GM21423 (cell line): ENCODE results near the gene ACOXL.

Source experiments
- ATAC-seq: cut with Tn5 transposase; IDR thresholded peaks from one replicate; pipeline ENCODE4 v1.9.1; 2021; ENCODE audit warnings: mild to moderate bottlenecking, moderate library complexity; ENCODE audit not compliant: unreplicated experiment

Gene ACOXL

DNA sequence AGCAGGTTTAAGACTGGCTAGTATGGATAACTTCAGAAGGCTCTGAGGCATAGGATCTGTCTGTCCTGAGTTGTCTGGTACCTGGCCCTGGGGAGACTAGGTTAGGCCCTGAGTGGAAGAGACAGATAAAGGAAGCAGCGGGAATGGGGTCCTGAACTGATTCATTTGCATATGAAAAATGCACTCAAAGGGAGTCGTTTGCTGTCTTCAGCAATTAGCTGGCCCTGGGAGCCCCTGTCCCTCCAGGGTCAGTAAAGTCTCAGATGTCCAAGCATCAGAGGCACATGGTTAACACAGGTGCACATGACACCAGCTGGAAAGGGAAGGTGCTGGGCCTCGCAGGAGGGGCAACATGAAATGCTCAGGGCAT, 172.4 kb downstream of the ACOXL start:
- ATAC-seq: no peak

DNA sequence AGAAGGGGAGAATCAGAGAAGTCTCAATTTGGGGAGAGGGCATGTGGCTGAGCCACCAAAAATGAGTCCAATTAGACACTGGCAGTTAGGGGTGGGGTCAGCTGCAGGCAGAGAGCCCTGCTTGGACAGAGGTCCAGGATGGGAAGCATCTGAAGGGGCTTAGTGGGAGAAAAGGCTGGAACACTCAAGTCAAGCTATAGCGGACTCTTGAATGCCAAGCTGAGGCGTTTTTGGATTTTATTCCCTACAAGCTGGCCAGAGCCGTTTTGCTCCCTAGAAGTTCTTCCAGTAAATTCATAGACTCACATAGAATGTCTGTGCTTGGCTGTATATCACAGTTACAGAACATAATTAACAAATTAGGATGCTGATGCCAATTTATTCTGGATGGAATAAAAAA, 172.8 kb downstream of the ACOXL start:
- no peak for ATAC-seq

DNA sequence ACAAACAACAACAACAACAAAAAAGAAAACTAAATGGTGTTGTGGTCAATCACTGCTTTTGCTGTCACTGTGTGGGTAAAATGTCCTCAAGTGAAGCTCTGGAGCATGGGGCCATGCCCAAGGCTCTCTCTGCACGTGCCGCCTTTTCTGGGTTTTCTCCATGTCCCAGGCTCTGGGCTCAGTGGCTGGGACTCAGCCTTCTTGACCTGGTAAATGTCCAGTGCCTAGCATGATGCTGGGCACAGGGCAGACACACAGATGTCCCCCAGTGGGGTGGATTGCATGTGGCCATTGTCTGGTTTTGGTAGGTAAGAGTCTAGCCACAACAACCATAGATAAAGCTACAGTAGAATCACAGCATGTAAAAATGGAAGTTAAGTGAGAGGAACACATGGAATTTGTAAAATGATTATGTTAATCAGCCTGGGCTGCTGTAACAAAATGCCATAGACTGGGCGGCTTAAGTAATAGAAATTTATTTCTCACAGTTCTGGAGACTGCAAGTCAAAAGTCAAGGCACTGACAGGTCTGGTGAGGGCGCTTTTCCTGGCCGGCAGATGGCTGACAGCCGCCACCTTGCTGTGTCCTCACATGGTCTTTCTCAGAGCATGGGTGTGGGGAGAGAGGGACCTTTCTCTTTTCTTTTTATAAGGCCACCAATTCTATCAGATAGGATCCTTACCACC, 174.4 kb downstream of the ACOXL start:
- ATAC-seq: no peak

DNA sequence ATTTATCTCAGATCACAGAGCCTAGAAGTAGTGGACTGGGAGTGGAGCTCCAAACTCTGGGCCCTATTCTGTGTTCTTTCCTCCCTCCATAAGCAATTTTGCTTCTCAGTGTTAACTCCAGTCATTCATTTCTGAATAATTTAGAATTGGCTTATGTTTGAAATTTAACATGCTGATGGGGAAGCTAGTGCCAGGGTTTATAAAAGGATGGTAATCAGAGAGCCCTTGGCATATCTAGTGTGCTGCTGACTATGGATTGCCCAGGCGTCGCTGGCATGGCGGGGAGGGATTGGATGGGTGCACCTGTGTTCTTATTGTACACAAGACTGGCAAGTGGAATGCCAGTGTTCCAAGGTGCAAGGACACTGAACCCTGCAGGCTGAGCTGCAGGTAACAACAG, 177.1 kb downstream of the ACOXL start:
- ATAC-seq: no peak

DNA sequence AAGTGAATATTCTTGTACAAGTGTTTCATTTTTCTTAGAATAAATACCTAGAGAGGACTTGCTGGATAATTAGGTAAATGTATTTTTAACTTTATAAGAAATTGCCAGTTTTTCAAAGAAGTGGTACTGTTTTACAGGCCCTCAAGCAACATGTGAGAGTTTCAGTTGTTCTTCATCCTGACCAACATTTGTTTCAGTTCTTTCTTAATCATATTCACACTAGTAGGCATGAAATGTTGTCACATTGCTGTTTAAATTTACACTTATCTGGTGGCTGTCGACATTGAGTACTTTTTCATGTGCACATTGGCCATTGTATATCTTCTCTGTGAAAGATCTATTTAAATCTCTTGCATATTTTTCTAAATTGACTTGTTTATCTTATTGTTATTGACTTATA, 178.1 kb downstream of the ACOXL start:
- ATAC-seq: no peak

DNA sequence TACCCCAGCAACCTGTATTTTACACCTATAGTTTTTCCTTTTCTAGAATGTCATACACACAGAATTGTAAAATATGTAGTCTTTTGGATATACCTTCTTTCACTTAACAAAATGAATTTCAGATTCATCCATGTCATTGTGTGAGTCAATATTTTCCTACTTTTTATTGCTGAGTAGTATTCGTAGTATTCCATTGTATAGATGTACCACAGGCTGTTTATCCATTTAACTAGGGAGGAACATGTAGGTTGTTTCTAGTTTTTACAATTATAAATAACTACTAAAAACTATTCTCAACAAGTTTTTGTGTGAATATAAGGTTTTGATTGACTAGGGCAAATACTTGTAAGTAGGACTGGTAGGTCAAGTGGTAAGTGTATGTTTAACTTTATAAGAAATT, 187.4 kb downstream of the ACOXL start:
- no peak for ATAC-seq

DNA sequence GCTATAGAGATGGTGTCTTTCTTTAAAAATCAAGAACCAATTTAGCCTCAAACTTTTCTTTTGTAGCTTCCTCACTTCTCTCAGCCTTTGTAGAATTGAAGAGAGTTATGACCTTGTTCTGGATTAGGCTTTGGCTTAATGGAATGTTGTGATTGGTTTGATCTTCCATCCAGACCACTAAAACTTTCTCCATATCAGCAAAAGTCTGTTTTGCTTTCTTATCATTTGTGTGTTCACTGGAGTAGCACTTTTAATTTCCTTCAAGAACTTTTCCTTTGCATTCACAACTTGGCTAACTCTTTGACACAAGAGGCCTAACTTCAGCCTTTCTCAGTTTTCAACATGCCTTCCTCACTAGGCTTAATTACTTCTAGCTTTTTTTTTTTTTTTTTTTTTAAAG, 193.1 kb downstream of the ACOXL start:
- ATAC-seq: no peak

DNA sequence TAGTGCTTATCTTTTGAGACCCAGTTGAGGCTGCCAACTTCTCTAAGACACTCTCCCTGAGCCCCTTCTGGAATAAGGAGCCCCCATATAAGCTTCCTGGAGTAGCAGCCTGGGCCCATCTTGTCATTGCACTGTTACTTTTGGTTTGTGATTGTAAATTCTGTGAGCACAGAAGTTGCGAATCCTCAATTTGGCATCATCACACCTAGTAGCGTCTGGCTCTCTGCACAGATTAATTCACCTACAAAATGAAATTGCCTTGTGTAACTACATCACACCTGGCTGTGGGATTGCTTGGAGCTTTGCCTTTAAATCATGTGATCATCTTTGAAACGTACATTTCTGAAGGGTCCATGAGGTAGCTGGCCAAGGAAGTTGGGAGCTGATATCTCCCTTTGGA, 195.2 kb downstream of the ACOXL start:
- no peak for ATAC-seq

DNA sequence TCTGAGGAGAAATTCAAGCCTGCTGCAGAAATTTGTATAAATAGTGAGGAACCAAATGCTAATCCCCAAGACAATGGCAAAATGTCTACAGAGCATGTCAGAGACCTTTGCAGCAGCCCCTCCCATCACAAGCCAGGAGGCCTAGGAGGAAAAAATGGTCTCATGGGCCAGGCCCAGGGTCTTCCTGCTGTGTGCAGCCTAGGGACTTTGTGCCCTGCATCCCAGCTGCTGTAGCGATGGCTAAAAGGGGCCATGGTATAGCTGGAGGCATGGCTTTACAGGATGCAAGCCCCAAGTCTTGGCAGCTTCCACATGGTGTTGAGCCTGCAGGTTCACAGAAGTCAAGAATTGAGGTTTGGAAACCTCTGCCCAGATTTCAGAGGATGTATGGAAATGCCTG, 197.2 kb downstream of the ACOXL start:
- ATAC-seq: no peak

DNA sequence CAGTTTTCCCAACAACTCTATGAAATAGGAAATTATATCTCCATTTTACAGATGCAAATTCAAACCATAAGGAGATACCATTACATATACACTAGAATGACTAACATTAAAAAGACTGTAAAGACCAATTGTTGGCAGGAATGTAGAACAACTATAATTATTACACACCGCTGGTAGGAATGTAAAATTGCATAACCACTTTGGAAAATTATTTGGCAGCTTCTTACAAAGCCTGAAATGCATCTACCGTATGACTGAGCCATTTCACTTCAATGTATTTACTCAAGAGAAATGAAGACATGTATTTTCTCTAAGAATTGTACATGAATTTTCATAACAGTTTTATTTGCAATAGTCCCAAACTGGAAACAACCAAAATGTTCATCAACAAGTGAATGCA, 199.3 kb downstream of the ACOXL start:
- ATAC-seq: no peak

DNA sequence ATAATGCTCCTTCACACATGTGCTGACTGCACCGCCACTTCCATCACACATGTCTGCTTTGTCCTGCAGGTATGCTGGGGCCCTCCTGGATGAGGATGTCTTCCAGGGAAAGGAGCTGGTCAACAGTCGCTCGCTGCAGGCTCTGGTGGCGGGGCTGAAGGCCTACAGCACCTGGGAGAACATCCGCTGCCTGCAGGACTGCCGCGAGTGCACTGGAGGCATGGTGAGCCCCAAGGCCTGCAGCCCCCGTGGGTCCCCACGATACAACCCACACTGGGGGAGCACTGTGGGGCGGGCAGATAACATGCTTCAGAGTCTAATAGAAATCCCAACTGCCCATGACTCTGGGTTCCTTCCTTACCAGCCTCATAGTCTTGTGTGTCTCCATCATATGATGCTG, 201.0 kb downstream of the ACOXL start:
- ATAC-seq: no peak

DNA sequence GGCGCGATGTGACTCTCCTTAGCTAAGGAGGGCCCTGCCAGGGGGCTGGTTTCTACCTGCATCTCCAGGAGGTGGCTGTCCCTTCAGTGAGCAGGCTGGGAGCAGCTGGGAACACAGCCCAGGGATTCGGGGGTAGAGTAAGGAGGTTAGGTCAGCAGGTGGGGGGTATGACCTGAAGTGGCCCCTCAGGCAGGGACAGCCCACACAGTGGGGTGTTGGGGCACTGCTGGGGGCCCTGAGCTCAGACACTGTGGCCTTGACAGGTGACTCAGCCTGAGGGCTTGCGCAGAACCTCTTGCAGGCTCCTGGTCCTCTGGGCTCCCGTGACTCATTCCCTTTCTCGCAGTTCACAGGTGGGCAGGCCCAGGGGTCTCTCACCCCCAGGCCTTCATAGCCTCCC, 202.6 kb downstream of the ACOXL start:
- ATAC-seq: no peak

DNA sequence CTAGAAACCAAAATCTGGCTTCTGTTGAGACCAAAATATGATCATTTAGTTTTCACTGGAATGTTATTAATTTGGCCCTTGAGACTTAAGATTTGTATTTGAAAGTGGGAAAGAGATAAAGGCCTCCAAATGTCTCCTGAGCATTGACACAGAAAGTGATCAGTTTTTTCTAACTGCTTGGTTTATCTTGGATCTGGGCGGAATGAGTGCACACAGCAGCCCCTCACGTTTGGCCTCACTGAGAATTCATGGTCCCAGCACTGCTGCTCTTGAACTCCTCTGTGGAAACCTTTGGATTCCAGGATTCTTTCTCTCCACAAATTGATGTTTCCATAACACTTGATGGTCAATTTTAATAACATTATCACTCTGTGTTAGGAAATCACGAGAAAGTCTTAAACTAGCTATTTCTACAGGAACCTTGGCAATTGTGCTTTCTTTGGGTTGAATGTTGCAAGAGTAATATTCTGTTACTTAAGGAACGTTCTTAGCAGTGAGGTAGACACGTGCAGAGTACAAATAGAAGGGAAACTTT, 208.1 kb downstream of the ACOXL start:
- ATAC-seq: no peak

DNA sequence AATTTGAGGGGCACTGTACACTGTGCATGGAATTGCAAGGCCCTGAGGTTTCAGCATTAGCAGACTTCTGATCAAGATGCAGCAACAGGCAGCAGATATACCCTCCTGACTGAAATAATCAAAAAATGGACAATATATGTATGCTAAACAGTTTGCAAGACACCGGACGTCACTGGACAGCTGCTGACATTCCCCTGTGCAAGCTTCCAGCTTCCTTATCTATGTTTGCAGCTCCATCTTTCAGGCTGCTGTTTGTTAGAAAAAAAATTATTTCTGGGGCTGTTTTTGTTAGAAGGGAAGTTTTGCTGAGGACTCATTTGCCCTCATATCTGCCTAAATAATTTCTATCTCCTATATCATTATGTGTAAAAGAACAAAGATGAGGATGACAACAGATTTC, 208.9 kb downstream of the ACOXL start:
- ATAC-seq: no peak

DNA sequence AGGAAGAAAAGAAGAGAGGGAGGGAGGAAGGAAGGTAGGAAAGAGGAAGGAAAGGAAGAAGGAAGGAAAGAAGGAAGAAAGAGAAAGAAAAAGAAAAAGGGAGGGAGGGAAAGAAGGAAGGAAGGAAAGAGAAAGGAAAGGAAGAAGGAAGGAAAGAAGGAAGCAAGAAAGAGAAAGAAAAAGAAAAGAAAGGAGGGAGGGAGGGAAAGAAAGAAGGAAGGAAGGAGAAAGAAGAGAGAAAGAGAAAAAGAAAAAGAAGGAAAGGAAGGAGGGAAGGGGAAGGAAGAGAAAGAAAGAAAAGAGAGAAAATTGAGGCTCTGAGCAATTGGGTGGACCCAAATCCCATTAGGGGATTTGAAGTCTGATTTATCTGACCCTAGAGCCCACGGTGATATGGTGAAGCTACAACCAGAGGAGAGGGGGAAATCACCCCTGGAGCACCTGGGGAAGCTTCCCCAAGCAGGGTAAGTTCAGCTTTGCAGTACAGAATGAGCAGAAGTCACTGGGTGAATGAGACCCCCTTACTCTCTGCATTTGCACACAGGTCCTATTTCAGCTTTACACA, 210.8 kb downstream of the ACOXL start:
- ATAC-seq: no peak

DNA sequence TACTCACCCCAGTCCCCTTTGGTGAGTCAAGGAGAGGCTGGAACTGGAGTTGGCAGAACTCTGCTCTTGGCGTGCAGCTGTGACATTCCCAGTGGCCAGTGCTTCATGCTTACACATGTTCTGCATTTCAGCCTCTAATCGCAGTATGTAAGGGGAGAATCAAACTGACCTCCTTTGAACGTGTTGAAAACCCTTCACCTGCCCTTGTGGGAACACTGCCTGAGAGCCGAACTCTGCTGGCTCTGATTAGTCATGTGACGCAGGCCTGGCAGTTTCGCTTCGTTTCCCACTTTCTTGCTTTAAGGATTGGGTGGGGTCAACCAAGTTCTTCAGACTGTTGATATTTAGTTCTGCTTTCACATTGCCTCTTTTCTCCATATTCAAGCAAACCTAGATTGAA, 214.5 kb downstream of the ACOXL start:
- ATAC-seq: no peak

DNA sequence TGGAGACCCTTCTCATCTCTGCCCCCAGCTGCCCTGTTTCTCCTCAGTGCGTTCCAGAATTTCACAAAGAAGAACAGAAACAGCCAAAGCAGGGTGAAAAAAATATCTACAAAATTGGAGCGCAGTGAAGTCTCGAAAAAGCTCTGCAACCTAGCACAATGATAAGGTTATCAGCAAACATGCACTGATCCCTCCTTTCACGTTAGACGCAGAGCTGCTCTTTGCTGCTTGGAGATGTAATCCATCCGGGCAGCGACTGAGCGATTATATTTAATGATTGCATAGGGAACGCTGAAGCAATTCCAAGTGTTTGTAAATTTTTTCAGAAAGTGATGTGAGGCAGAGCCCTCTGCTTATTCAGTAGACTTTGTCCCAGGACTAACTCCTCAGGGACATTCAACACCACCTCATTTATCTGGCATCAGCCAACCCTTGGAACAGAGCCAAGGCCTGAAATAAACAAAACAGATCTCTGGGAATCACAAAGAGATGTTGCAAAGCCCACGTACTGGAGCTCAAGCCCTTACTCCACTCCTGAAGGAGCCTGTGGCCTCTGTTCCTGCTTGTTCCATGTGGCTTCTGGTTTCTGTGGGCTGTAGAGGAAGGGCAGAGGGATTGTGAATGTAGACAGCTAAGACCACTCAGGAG, 215.8 kb downstream of the ACOXL start:
- no peak for ATAC-seq

DNA sequence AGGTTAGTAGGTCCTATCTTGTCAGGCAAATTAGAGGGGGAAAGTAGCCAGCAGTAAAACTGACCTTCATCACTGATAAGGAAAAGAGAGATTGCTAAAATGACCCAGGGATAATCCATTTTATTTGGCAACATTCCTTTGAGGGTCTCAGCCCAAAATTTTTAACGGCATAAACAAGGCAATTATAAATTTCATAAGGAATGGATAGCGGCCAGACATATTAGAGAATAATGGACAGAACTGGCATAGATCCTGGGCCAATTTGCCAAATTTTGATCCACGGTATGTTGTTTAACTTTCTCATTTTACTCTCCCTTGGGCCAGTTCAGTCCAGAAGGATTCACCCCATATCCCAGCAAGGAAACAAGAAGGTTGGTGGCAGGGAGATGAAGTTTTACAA, 217.9 kb downstream of the ACOXL start:
- no peak for ATAC-seq

DNA sequence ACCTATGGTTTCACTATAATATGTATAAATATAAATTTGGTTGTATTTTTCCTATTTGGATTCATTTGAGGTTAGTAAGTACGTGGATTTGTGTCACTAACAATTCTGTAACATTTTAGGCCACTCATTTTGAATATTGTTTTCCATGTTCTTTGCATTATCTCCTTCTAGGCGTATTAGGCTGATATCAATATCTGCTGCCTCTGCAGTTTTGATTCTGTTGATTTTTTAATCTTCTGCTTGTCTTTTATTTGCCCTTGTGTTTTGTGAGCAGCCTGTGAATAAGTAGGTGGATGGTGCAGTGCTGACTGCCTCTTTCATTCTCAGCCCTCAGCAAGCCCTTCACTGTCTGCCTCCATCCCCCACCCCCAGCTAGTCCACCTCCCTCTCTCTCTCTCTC, 222.7 kb downstream of the ACOXL start:
- ATAC-seq: no peak

DNA sequence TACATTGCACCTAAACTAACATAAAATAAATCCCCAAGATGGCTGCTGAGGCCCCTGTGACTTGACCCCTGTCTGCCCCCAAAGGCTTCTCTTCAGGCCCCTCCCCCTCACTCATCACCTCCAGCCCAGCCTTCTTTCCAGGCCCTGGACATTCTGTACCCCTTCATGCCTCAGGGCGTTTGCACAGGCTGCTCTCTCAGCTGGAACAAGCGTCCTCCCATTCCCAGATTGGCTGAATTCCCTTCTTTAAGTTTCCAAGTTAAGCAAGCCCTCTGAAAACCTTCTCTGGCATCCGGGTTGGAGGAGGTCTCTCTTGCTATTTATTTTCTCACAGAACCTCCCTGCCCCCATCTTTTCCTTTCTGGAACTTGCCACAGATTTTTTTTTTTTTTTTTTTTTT, 223.2 kb downstream of the ACOXL start:
- ATAC-seq: no peak

DNA sequence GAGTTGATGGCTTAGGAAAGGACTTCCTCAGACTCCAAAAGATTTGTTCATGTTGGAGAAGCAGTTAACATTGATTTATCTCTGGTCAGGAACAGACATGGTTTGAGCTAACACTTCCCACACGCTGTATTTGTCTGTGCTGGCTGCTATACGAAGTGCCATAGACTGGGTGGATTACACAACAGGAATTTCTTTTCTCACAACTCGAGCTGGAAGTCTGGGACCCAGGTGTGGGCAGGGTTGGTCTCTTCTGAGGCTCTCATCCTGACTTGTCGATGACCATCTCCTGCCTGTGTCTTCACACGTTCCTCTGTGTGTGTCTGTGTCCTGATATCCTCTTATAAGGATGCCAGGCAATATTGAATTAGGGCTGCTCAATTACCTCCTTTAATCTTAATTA, 224.9 kb downstream of the ACOXL start:
- ATAC-seq: no peak

DNA sequence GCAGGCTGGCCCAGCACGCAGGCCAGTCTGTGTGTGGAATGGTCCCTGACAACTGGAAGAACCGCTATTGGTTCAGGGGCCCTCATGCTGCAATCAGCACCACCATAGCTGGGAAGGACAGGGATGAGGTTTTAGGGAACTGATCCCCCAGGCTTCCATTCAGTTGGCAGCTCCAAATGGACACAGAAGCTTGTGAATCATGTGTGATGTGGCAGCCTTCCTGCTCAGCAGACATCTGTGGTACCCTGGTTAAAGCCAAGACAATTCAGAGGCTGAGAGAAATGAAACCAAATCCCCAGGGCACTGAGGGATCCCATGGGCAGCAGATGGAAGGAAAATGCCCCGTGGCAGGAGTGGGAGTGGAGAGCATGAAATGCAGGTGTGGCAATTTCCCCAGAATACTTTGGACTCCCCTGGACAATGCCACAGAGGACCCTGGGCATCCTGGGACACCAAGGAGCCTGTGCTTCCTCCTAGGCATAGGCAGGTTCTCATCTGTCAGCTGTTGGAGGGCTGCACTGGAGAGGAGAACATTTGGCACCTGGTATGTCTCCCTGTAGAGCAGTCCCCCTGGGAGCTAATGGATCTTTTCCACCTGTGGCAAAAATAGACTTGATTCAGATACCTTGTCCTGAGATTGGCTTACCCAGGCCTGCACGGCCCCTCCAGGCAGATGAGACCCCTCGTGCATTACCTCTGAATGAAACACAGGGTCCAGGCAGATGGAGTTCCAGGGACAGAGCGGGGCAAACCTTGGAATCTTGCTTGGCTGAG, 226.2 kb downstream of the ACOXL start:
- no peak for ATAC-seq
